Muscle layer of colon (tissue), 2 donors: Measurements from ENCODE around the gene CGRRF1.

Source experiments
- H3K27ac ChIP-seq: one replicate; pipeline ENCODE4 v1.7.0; 2013; ENCODE audit warnings: low read depth, mild to moderate bottlenecking, low read length, moderate library complexity
- H3K27me3 ChIP-seq, 2 donors: one replicate each; pipeline ENCODE4 v1.7.0; 2013; ENCODE audit warnings: low read length in 2 of 2, mild to moderate bottlenecking in 2 of 2; ENCODE audit not compliant: insufficient read depth in 2 of 2, control insufficient read depth in 1 of 2
- H3K36me3 ChIP-seq: one replicate; pipeline ENCODE4 v1.7.0; 2013; ENCODE audit warnings: mild to moderate bottlenecking, low read length; ENCODE audit not compliant: insufficient read depth
- H3K4me1 ChIP-seq: one replicate; pipeline ENCODE4 v1.7.0; 2013; ENCODE audit warnings: mild to moderate bottlenecking, low read length; ENCODE audit not compliant: insufficient read depth
- H3K4me3 ChIP-seq, 2 donors: one replicate each; pipeline ENCODE4 v1.7.0; 2013; ENCODE audit warnings: low read length in 2 of 2, low read depth in 1 of 2, mild to moderate bottlenecking in 1 of 2, moderate library complexity in 1 of 2
- H3K9ac ChIP-seq: one replicate; pipeline ENCODE4 v1.7.0; 2013; ENCODE audit warnings: low read length
- H3K9me3 ChIP-seq: one replicate; pipeline ENCODE4 v1.7.0; 2013; ENCODE audit warnings: mild to moderate bottlenecking, low read length
- donor health status: abdominal sarcoma.
- donor health status: Adenocarcinoma of cecum.

Gene CGRRF1

GRCh38 chr14:54490445-54491175 is 19.1 kb upstream of the CGRRF1 start:
- no peaks in the 10 kb centered on the region for H3K9me3 ChIP-seq

GRCh38 chr14:54493293-54493692 is 16.4 kb upstream of the CGRRF1 start:
- no peak overlapping the region for H3K27ac ChIP-seq
- H3K4me3 ChIP-seq = no peak overlapping the region
- no peaks in the 10 kb centered on the region for H3K9me3 ChIP-seq
- H3K4me1 ChIP-seq = peaks cover 9% of the 10 kb centered on the region
- no peaks in the 10 kb centered on the region for H3K27me3 ChIP-seq
- no peak overlapping the region for H3K9ac ChIP-seq
- no peaks in the 10 kb centered on the region for H3K36me3 ChIP-seq

More at GRCh38 chr14:54490445-54491175, 19.1 kb upstream of the CGRRF1 start:
- no peaks in the 10 kb centered on the region for H3K27me3 ChIP-seq
- H3K36me3 ChIP-seq = no peaks in the 10 kb centered on the region
- peaks cover 27% of the 10 kb centered on the region for H3K4me1 ChIP-seq
- H3K4me3 ChIP-seq = no peak overlapping the region
- no peak overlapping the region for H3K27ac ChIP-seq
- H3K9ac ChIP-seq = no peak overlapping the region

DNA sequence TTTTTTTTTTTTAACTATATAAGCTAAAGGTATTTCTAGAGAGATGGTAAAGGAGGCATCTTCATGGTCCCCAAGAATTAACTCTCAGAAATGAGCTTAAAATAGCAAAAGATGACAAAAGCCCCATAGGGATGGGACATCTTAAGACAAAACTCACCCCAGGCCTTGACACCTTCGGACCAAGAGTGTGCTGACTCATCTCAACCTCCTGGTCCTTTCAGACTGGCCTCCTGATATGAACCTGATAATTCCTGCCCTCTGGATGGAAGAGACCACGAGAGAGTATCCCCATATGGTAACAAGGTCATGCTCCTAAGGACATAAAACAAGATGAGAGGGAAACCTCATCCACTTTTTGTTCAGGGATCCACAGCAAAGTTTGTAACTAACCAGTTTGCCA is 12.5 kb upstream of the CGRRF1 start:
- no peak overlapping the region for H3K4me3 ChIP-seq
- H3K4me1 ChIP-seq = no peaks in the 10 kb centered on the region
- H3K9me3 ChIP-seq = no peaks in the 10 kb centered on the region
- no peak overlapping the region for H3K27ac ChIP-seq
- H3K9ac ChIP-seq = no peak overlapping the region
- H3K36me3 ChIP-seq = no peaks in the 10 kb centered on the region
- H3K27me3 ChIP-seq = no peaks in the 10 kb centered on the region

DNA sequence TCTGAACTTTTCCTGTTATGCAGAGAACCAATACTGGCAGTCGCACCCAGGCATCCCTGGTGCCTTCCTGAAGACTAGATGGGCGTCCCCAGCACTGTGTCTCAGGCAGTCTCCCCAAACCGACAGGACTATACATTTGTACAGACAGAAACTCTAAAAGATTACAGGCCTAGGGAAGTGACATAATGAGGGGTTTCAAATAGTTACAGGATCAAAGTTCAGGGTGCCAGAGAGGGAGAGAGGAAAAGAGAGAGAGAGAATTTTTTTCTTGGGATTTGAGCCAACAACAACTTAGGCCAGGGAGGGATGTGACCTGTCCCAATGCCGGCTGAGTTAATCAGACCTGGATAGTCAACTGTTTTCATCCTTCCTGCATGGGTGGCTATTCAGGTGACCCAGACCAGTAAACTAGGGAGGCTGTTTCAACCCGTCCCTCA is 11.6 kb upstream of the CGRRF1 start:
- H3K9me3 ChIP-seq = no peaks in the 10 kb centered on the region
- no peak overlapping the region for H3K27ac ChIP-seq
- no peak overlapping the region for H3K9ac ChIP-seq
- no peaks in the 10 kb centered on the region for H3K4me1 ChIP-seq
- no peak overlapping the region for H3K4me3 ChIP-seq
- H3K27me3 ChIP-seq = no peaks in the 10 kb centered on the region
- no peaks in the 10 kb centered on the region for H3K36me3 ChIP-seq

GRCh38 chr14:54498579-54498978 is 11.1 kb upstream of the CGRRF1 start:
- H3K4me1 ChIP-seq = no peaks in the 10 kb centered on the region
- H3K27me3 ChIP-seq = no peaks in the 10 kb centered on the region
- no peaks in the 10 kb centered on the region for H3K36me3 ChIP-seq
- no peak overlapping the region for H3K27ac ChIP-seq
- no peak overlapping the region for H3K4me3 ChIP-seq
- H3K9me3 ChIP-seq = no peaks in the 10 kb centered on the region
- no peak overlapping the region for H3K9ac ChIP-seq

- Histone ChIP-seq H3K4me3 (no peak overlapping the region), H3K9ac (no peak overlapping the region), H3K4me1 (no peaks in the 10 kb centered on the region), H3K27me3 (no peaks in the 10 kb centered on the region), H3K36me3 (no peaks in the 10 kb centered on the region), H3K9me3 (no peaks in the 10 kb centered on the region), H3K27ac (no peak overlapping the region)
These were observed 9.0 kb upstream of the CGRRF1 start for GRCh38 chr14:54500744-54501143.

- Histone ChIP-seq H3K36me3 (no peaks in the 10 kb centered on the region), H3K4me1 (no peaks in the 10 kb centered on the region), H3K27me3 (no peaks in the 10 kb centered on the region)
These were observed 8.2 kb upstream of the CGRRF1 start for GRCh38 chr14:54501480-54501879.

DNA sequence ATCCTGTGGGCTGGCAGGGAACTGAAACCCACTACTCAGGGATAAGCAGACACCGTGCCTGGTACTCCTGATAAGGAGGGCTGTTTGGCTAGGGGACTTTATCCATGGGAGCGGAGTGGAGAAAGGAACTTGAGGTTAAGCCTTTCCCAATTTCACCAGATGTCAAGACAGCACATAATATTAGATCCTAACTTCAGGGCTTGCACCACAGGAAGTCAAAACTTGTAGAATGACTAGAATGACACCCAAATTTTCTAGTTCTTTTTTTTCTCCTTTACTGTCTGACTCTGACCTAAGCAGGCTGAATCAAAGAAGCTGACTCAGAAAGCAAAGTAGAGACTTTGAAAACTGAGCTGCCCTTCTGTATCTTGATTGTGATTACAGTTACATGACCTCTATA is 7.1 kb upstream of the CGRRF1 start:
- no peak overlapping the region for H3K4me3 ChIP-seq
- H3K9me3 ChIP-seq = no peaks in the 10 kb centered on the region
- no peaks in the 10 kb centered on the region for H3K27me3 ChIP-seq
- no peak overlapping the region for H3K9ac ChIP-seq
- no peaks in the 10 kb centered on the region for H3K4me1 ChIP-seq
- H3K36me3 ChIP-seq = no peaks in the 10 kb centered on the region
- no peak overlapping the region for H3K27ac ChIP-seq

More at GRCh38 chr14:54501480-54501879, 8.2 kb upstream of the CGRRF1 start:
- Histone ChIP-seq H3K4me3 (no peak overlapping the region), H3K9ac (no peak overlapping the region), H3K27ac (no peak overlapping the region), H3K9me3 (no peaks in the 10 kb centered on the region)

GRCh38 chr14:54503486-54503885 is 6.2 kb upstream of the CGRRF1 start:
- Histone ChIP-seq H3K9me3 (no peaks in the 10 kb centered on the region), H3K4me3 (no peak overlapping the region), H3K9ac (no peak overlapping the region), H3K27ac (no peak overlapping the region), H3K4me1 (no peaks in the 10 kb centered on the region), H3K36me3 (no peaks in the 10 kb centered on the region), H3K27me3 (no peaks in the 10 kb centered on the region)

DNA sequence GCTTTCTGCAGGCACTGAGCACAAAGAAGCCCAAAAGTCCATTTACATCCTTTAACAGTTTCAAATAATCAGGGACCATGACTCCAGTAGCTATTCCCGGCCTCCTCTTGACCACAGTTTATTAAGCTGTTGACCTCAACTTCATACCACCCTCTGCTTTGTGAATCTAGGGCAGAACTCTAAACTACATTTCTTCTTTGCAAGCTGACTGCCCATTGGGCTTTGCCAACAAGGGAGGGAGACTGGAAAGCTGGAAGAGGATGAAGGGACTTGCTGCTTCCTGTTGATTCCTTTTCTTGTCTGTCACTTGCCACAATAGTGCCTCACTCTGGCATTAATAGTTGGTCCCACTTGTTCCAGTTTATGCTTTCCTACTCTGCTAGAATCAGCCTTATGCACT is 2.7 kb downstream of the CGRRF1 start:
- Histone ChIP-seq H3K27me3 (no peaks in the 10 kb centered on the region), H3K9ac (no peak overlapping the region), H3K36me3 (no peaks in the 10 kb centered on the region), H3K27ac (no peak overlapping the region), H3K4me1 (peaks cover 18% of the 10 kb centered on the region), H3K4me3 (no peak overlapping the region), H3K9me3 (peaks cover 5% of the 10 kb centered on the region)

GRCh38 chr14:54515670-54516069 is 6.0 kb downstream of the CGRRF1 start:
- no peak overlapping the region for H3K4me3 ChIP-seq
- H3K36me3 ChIP-seq = no peaks in the 10 kb centered on the region
- H3K4me1 ChIP-seq = peaks cover 12% of the 10 kb centered on the region
- peaks cover 5% of the 10 kb centered on the region for H3K9me3 ChIP-seq
- no peak overlapping the region for H3K27ac ChIP-seq
- no peak overlapping the region for H3K9ac ChIP-seq
- no peaks in the 10 kb centered on the region for H3K27me3 ChIP-seq

GRCh38 chr14:54516709-54517108 is 7.0 kb downstream of the CGRRF1 start:
- H3K36me3 ChIP-seq = no peaks in the 10 kb centered on the region

More at GRCh38 chr14:54516709-54517108, 7.0 kb downstream of the CGRRF1 start:
- Histone ChIP-seq H3K4me3 (no peak overlapping the region), H3K9ac (no peak overlapping the region), H3K4me1 (peaks cover 1% of the 10 kb centered on the region), H3K27ac (no peak overlapping the region), H3K9me3 (peaks cover 5% of the 10 kb centered on the region), H3K27me3 (no peaks in the 10 kb centered on the region)
